Glutamatergic neuron (in vitro differentiated cells): ENCODE measurements around the gene NCAM1. TPM values are rescaled to one million over a fixed set of nuclear protein-coding genes. Genes with fewer than 3 reads are reported as not detected.

Experiments
- DNase-seq: peaks from one replicate; pipeline ENCODE4 v3.0.0; 2022
- H3K27ac Mint-ChIP-seq: one replicate; pipeline ENCODE4 v1.8.0; 2020; ENCODE audit warnings: mild to moderate bottlenecking, mixed read lengths, inconsistent platforms; ENCODE audit not compliant: unreplicated experiment
- H3K27me3 Mint-ChIP-seq: one replicate; pipeline ENCODE4 v1.8.0; 2020; ENCODE audit warnings: mild to moderate bottlenecking, moderate library complexity, mixed read lengths, inconsistent platforms; ENCODE audit not compliant: unreplicated experiment
- H3K36me3 Mint-ChIP-seq: one replicate; pipeline ENCODE4 v1.8.0; 2020; ENCODE audit warnings: mild to moderate bottlenecking, mixed read lengths, inconsistent platforms; ENCODE audit not compliant: unreplicated experiment
- H3K4me1 Mint-ChIP-seq: one replicate; pipeline ENCODE4 v1.8.0; 2020; ENCODE audit warnings: mild to moderate bottlenecking, low read depth, mixed read lengths, inconsistent platforms; ENCODE audit not compliant: unreplicated experiment
- H3K4me3 Mint-ChIP-seq: one replicate; pipeline ENCODE4 v1.8.0; 2020; ENCODE audit warnings: mild to moderate bottlenecking, mixed read lengths, inconsistent platforms; ENCODE audit not compliant: unreplicated experiment
- H3K9me3 Mint-ChIP-seq: one replicate; pipeline ENCODE4 v1.8.0; 2020; ENCODE audit warnings: mild to moderate bottlenecking, moderate library complexity, mixed read lengths, inconsistent platforms; ENCODE audit not compliant: unreplicated experiment
- CTCF ChIP-seq: fragments of 200-600 bp; sonication (generic); IDR thresholded peaks from one replicate; pipeline ENCODE4 v1.5.0; 2021; ENCODE audit not compliant: partially characterized antibody, unreplicated experiment
- total RNA-seq: library from RNA; stranded (reverse); fragmentation: NEBNext Ultra II Directional; extraction: Animal tissue kit (Norgen Biotek cat#: 25700); gene quantifications from one replicate; pipeline ENCODE4 v1.2.1, GENCODE V29; 2021; ENCODE audit not compliant: unreplicated experiment

NCAM1 gene
- total RNA-seq, 1 donor from 2014 or later = 819 TPM

GRCh38 chr11:113057038-113057437 lies 95.8 kb downstream of the NCAM1 start:
- DNase-seq = no peak
- Mint-ChIP-seq H3K27ac (no peak overlapping the region), H3K27me3 (peaks cover 2% of the 10 kb centered on the region), H3K36me3 (peaks cover 6% of the 10 kb centered on the region), H3K9me3 (peaks cover 12% of the 10 kb centered on the region), H3K4me3 (no peak overlapping the region), H3K4me1 (no peaks in the 10 kb centered on the region)
- TF ChIP-seq CTCF = no peak

- Mint-ChIP-seq H3K9me3 (peaks cover 8% of the 10 kb centered on the region), H3K4me3 (no peak overlapping the region), H3K27ac (no peak overlapping the region), H3K36me3 (peaks cover 4% of the 10 kb centered on the region), H3K4me1 (peaks cover 6% of the 10 kb centered on the region), H3K27me3 (peaks cover 3% of the 10 kb centered on the region)
- DNase-seq = no peak
- TF ChIP-seq CTCF = no peak
Measured at GRCh38 chr11:113059548-113059947, 98.3 kb downstream of the NCAM1 start.

- no peak overlapping the region for H3K27ac Mint-ChIP-seq
- H3K9me3 Mint-ChIP-seq = no peaks in the 10 kb centered on the region
- no peak for TF ChIP-seq CTCF
- peaks cover 6% of the 10 kb centered on the region for H3K4me1 Mint-ChIP-seq
- no peak for DNase-seq
- H3K4me3 Mint-ChIP-seq = no peak overlapping the region
- peaks cover 3% of the 10 kb centered on the region for H3K27me3 Mint-ChIP-seq
- peaks cover 4% of the 10 kb centered on the region for H3K36me3 Mint-ChIP-seq
Measured at GRCh38 chr11:113065330-113065729, 104.1 kb downstream of the NCAM1 start.

- no peak for TF ChIP-seq CTCF
- H3K4me3 Mint-ChIP-seq = no peak overlapping the region
- H3K27ac Mint-ChIP-seq = no peak overlapping the region
- no peak for DNase-seq
- peaks cover 6% of the 10 kb centered on the region for H3K9me3 Mint-ChIP-seq
- H3K4me1 Mint-ChIP-seq = peaks cover 8% of the 10 kb centered on the region
- H3K27me3 Mint-ChIP-seq = peaks cover 3% of the 10 kb centered on the region
- no peaks in the 10 kb centered on the region for H3K36me3 Mint-ChIP-seq
Measured at GRCh38 chr11:113072237-113072858, 111.1 kb downstream of the NCAM1 start.

- H3K9me3 Mint-ChIP-seq = peaks cover 6% of the 10 kb centered on the region
- H3K4me1 Mint-ChIP-seq = peaks cover 8% of the 10 kb centered on the region
- peaks cover 3% of the 10 kb centered on the region for H3K27me3 Mint-ChIP-seq
- no peak for TF ChIP-seq CTCF
- no peaks in the 10 kb centered on the region for H3K36me3 Mint-ChIP-seq
- no peak overlapping the region for H3K27ac Mint-ChIP-seq
- no peak for DNase-seq
- H3K4me3 Mint-ChIP-seq = no peak overlapping the region
Measured at GRCh38 chr11:113073290-113073953, 112.2 kb downstream of the NCAM1 start.
